Endothelial cell of umbilical vein (primary cell): ENCODE data around the gene SH3D19. TPM values are rescaled to one million over a fixed set of nuclear protein-coding genes. Genes with fewer than 3 reads are reported as not detected.
A peak's percentile ranks its signal among the peaks of the same experiment; 100 is the strongest.

Experiments used
- polyA plus RNA-seq, 4 experiments: library from polyadenylated mRNA; depleted of rRNA in 3 of 4; stranded (reverse) in 3 of 4; unstranded in 1 of 4; fragments of >200 nt; gene quantifications; 2 replicates each; pipeline versions ENCODE4 v1.2.1 to v1.2.3, GENCODE V29; 2011 to 2012; ENCODE audit warnings: missing spikeins in 1 of 4
- small RNA-seq: library from RNA; depleted of rRNA; stranded (forward); fragments of <200 nt; gene quantifications from one replicate; pipeline ENCODE3, GENCODE V24; 2012; ENCODE audit warnings: low replicate concordance, low read depth; ENCODE audit not compliant: insufficient read depth, insufficient read length
- total RNA-seq: library from RNA; stranded (reverse); gene quantifications from 2 replicates; pipeline ENCODE4 v1.2.3, GENCODE V29; 2021

Gene SH3D19
- total and polyA plus RNA-seq, 2 donors (not counting 3 experiments of a cell fraction or from before 2014, with no cell fraction given): 37.5 to 92.8 TPM

Small RNAs within 50 kb of the gene (small RNA-seq; reads per million reads assigned to genes)
- gene AC104819.2: not detected
- gene RNU6-1282P: not detected
- not detected for gene SNORD73A
- 16.4 reads per million, percentile 75 among the genes with 10 or more reads in this experiment for gene SNORD73B

Other genes starting within 250 kb of the SH3D19 start
- gene RPS3A, start 226.0 kb downstream of the SH3D19 start, total RNA-seq: 1,468 and 1,494 TPM in 2 replicates
- gene RPS3A, start 226.0 kb downstream of the SH3D19 start, polyA plus RNA-seq: 941 and 1,367 TPM in 2 replicates
- gene PRSS48, start 48.4 kb downstream of the SH3D19 start, total RNA-seq: not detected in 2 replicates
- not detected in 2 replicates for gene PRSS48, start 48.4 kb downstream of the SH3D19 start, polyA plus RNA-seq
- gene FHIP1A, start 83.6 kb upstream of the SH3D19 start, total RNA-seq: 0.58 and 2.2 TPM in 2 replicates
- 0.13 and 0.19 TPM in 2 replicates for gene FHIP1A, start 83.6 kb upstream of the SH3D19 start, polyA plus RNA-seq